ENCODE results near the gene ACP2.
"Not testable (repeated sequence)": the region's sequence is repeated elsewhere in the genome, so short reads cannot be mapped to it uniquely, and the experiment has no call there.

The ACP2 gene

GRCh38 chr11:47212938-47213337 lies 35.7 kb downstream of the ACP2 start:
- H3K36me3 Mint-ChIP-seq, result peaks cover 10% of the 10 kb centered on the region
- H3K27me3 Mint-ChIP-seq, result no peaks in the 10 kb centered on the region
- no peaks in the 10 kb centered on the region for H3K9me3 Mint-ChIP-seq (ENCODE audit: low read depth)
- peaks cover 26% of the 10 kb centered on the region for H3K4me1 Mint-ChIP-seq (ENCODE audit: low read depth)
- H3K27ac Mint-ChIP-seq, result no peak overlapping the region
- no peak overlapping the region for H3K4me3 Mint-ChIP-seq

GRCh38 chr11:47208628-47209027 lies 40.0 kb downstream of the ACP2 start:
- Mint-ChIP-seq H3K36me3 (no peaks in the 10 kb centered on the region), H3K4me1 (ENCODE audit: low read depth) (no peaks in the 10 kb centered on the region), H3K27me3 (no peaks in the 10 kb centered on the region), H3K4me3 (no peak overlapping the region), H3K27ac (no peak overlapping the region), H3K9me3 (ENCODE audit: low read depth) (no peaks in the 10 kb centered on the region)

GRCh38 chr11:47208008-47208552 lies 40.5 kb downstream of the ACP2 start:
- not testable (repeated sequence) for H3K4me3 Mint-ChIP-seq; H3K27me3 Mint-ChIP-seq; H3K27ac Mint-ChIP-seq; H3K4me1 Mint-ChIP-seq (ENCODE audit: low read depth); H3K36me3 Mint-ChIP-seq; H3K9me3 Mint-ChIP-seq (ENCODE audit: low read depth)

- no peaks in the 10 kb centered on the region for H3K9me3 Mint-ChIP-seq (ENCODE audit: low read depth)
- H3K36me3 Mint-ChIP-seq, result no peaks in the 10 kb centered on the region
- H3K27ac Mint-ChIP-seq, result no peak overlapping the region
- no peak overlapping the region for H3K4me3 Mint-ChIP-seq
- no peaks in the 10 kb centered on the region for H3K27me3 Mint-ChIP-seq
- no peaks in the 10 kb centered on the region for H3K4me1 Mint-ChIP-seq (ENCODE audit: low read depth)
Measured at GRCh38 chr11:47207459-47207858, 41.2 kb downstream of the ACP2 start.

GRCh38 chr11:47206577-47206976 lies 42.0 kb downstream of the ACP2 start:
- H3K9me3 Mint-ChIP-seq (ENCODE audit: low read depth); H3K36me3 Mint-ChIP-seq; H3K27ac Mint-ChIP-seq; H3K4me1 Mint-ChIP-seq (ENCODE audit: low read depth); H3K4me3 Mint-ChIP-seq; H3K27me3 Mint-ChIP-seq: not testable (repeated sequence)

- H3K4me3 Mint-ChIP-seq, result no peak overlapping the region
- H3K9me3 Mint-ChIP-seq (ENCODE audit: low read depth), result no peaks in the 10 kb centered on the region
- no peaks in the 10 kb centered on the region for H3K27me3 Mint-ChIP-seq
- H3K36me3 Mint-ChIP-seq, result no peaks in the 10 kb centered on the region
- no peaks in the 10 kb centered on the region for H3K4me1 Mint-ChIP-seq (ENCODE audit: low read depth)
- H3K27ac Mint-ChIP-seq, result no peak overlapping the region
Measured at GRCh38 chr11:47204637-47204989, 44.0 kb downstream of the ACP2 start.

GRCh38 chr11:47202576-47202975 lies 46.0 kb downstream of the ACP2 start:
- Mint-ChIP-seq H3K4me1 (ENCODE audit: low read depth) (no peaks in the 10 kb centered on the region), H3K36me3 (no peaks in the 10 kb centered on the region), H3K9me3 (ENCODE audit: low read depth) (no peaks in the 10 kb centered on the region), H3K27me3 (no peaks in the 10 kb centered on the region), H3K4me3 (no peak overlapping the region), H3K27ac (no peak overlapping the region)

GRCh38 chr11:47201015-47201414 lies 47.6 kb downstream of the ACP2 start:
- Mint-ChIP-seq H3K4me3 (no peak overlapping the region), H3K27me3 (no peaks in the 10 kb centered on the region), H3K4me1 (ENCODE audit: low read depth) (no peaks in the 10 kb centered on the region), H3K36me3 (no peaks in the 10 kb centered on the region), H3K27ac (no peak overlapping the region), H3K9me3 (ENCODE audit: low read depth) (no peaks in the 10 kb centered on the region)

- not testable (repeated sequence) for H3K27ac Mint-ChIP-seq; H3K4me3 Mint-ChIP-seq; H3K9me3 Mint-ChIP-seq (ENCODE audit: low read depth); H3K4me1 Mint-ChIP-seq (ENCODE audit: low read depth); H3K36me3 Mint-ChIP-seq; H3K27me3 Mint-ChIP-seq
Measured at GRCh38 chr11:47198161-47198560, 50.5 kb downstream of the ACP2 start.

GRCh38 chr11:47192111-47192510 lies 56.5 kb downstream of the ACP2 start:
- H3K36me3 Mint-ChIP-seq, result no peaks in the 10 kb centered on the region
- H3K9me3 Mint-ChIP-seq (ENCODE audit: low read depth), result no peaks in the 10 kb centered on the region
- H3K27me3 Mint-ChIP-seq, result peaks cover 2% of the 10 kb centered on the region
- no peak overlapping the region for H3K27ac Mint-ChIP-seq
- H3K4me1 Mint-ChIP-seq (ENCODE audit: low read depth), result peaks cover 6% of the 10 kb centered on the region
- no peak overlapping the region for H3K4me3 Mint-ChIP-seq

GRCh38 chr11:47191137-47191536 lies 57.5 kb downstream of the ACP2 start:
- H3K4me3 Mint-ChIP-seq; H3K36me3 Mint-ChIP-seq; H3K27me3 Mint-ChIP-seq; H3K27ac Mint-ChIP-seq; H3K9me3 Mint-ChIP-seq (ENCODE audit: low read depth): not testable (repeated sequence)
- H3K4me1 Mint-ChIP-seq (ENCODE audit: low read depth), result peaks cover 10% of the 10 kb centered on the region
